Upper lobe of left lung (tissue), 4 donors: ENCODE data around the gene HSF2.

Experiments
- EP300 ChIP-seq, 4 donors: sonication (generic); formaldehyde crosslinking; IDR thresholded peaks; one replicate each; pipeline ENCODE4 v1.5.1; 2017; ENCODE audit warnings: antibody characterized with exemption in 4 of 4, control low read depth in 2 of 4
- POLR2A ChIP-seq, 4 donors: fragments of 450-650 bp; IDR thresholded peaks; one replicate each; pipeline ENCODE4 v1.5.1; 2016 to 2017; ENCODE audit warnings: antibody characterized with exemption in 4 of 4, mild to moderate bottlenecking in 2 of 4
- TF ChIP-seq, protein P1 (sequence below), 6 experiments: fragments of 450-650 bp in 4 of 6; fragments of 200-600 bp in 2 of 6; sonication (generic) in 2 of 6; IDR thresholded peaks; one replicate each; pipeline ENCODE4 v1.5.1; 2016 to 2019; ENCODE audit warnings: antibody characterized with exemption in 6 of 6

DNA sequence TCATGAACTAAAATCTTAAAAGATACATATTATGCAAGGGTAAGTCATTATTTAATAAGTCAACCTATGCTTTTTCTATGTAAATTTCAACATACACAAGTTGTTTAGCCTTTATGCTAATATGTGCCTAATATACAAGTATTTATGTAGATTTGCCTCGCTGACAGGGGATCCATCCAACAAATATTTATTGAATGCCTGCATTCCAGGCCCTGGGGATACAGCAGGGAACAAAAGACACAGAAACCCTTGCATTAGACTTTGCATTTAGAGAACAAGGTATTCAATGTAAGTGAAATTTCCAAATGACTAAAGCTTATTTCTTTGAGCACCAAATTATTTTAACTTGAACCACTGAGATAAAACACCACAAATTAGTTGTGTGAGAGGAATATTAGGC, 53.1 kb downstream of the HSF2 start:
- TF ChIP-seq, protein P1, sequence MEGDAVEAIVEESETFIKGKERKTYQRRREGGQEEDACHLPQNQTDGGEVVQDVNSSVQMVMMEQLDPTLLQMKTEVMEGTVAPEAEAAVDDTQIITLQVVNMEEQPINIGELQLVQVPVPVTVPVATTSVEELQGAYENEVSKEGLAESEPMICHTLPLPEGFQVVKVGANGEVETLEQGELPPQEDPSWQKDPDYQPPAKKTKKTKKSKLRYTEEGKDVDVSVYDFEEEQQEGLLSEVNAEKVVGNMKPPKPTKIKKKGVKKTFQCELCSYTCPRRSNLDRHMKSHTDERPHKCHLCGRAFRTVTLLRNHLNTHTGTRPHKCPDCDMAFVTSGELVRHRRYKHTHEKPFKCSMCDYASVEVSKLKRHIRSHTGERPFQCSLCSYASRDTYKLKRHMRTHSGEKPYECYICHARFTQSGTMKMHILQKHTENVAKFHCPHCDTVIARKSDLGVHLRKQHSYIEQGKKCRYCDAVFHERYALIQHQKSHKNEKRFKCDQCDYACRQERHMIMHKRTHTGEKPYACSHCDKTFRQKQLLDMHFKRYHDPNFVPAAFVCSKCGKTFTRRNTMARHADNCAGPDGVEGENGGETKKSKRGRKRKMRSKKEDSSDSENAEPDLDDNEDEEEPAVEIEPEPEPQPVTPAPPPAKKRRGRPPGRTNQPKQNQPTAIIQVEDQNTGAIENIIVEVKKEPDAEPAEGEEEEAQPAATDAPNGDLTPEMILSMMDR (IDR thresholded peaks at IDR 0.05) = no peak
- TF ChIP-seq POLR2A (IDR thresholded peaks at IDR 0.05) (no peak), EP300 (IDR thresholded peaks at IDR 0.05) (no peak)
